Tibial artery (tissue), 4 donors: ENCODE data around the gene NOS1.

Source experiments
- DNase-seq, 2 donors: peaks; one replicate each; pipeline ENCODE4 v3.0.0-alpha.2; 2019
- H3K27ac ChIP-seq, 2 donors: fragments of 200-600 bp; sonication (generic) in 1 of 2; 1 replicate in 1 of 2; 2 replicates in 1 of 2; pipeline ENCODE4 v1.5.1; 2018 to 2019; ENCODE audit warnings: mild to moderate bottlenecking in 1 of 2
- H3K27me3 ChIP-seq, 2 donors: fragments of 200-600 bp; sonication (generic) in 1 of 2; one replicate each; pipeline versions ENCODE4 v1.5.1 to v1.6.0; 2016 to 2019
- H3K36me3 ChIP-seq, 3 donors: fragments of 200-600 bp; sonication (generic) in 2 of 3; one replicate each; pipeline ENCODE4 v1.5.1; 2016 to 2019; ENCODE audit warnings: mild to moderate bottlenecking in 2 of 3
- H3K4me1 ChIP-seq, 4 donors: fragments of 200-600 bp; sonication (generic) in 2 of 4; 1 replicate in 3 of 4; 2 replicates in 1 of 4; pipeline ENCODE4 v1.5.1; 2016 to 2019
- H3K4me3 ChIP-seq, 2 donors: fragments of 200-600 bp; sonication (generic) in 1 of 2; 1 replicate in 1 of 2; 2 replicates in 1 of 2; pipeline ENCODE4 v1.5.1; 2018 to 2019; ENCODE audit warnings: mild to moderate bottlenecking in 2 of 2
- H3K9me3 ChIP-seq, 3 donors: fragments of 200-600 bp; sonication (generic) in 1 of 3; one replicate each; pipeline ENCODE4 v1.5.1; 2016 to 2019
- CTCF ChIP-seq, 2 experiments: fragments of 200-600 bp in 1 of 2; fragments of 450-650 bp in 1 of 2; IDR thresholded peaks; one replicate each; pipeline ENCODE4 v1.5.1; 2017 to 2019; ENCODE audit warnings: antibody characterized with exemption in 2 of 2, mild to moderate bottlenecking in 1 of 2, moderate library complexity in 1 of 2
- intact Hi-C: fragments of 100-400 bp; cut with DNase I; formaldehyde crosslinking; loops from one replicate; pipeline ENCODE4 v1.15.0; 2023; ENCODE audit warnings: low total_unique reads

Gene NOS1

GRCh38 chr12:117158911-117159553 lies 202.4 kb downstream of the NOS1 start:
- no peak overlapping the region for H3K27ac ChIP-seq
- no peak for TF ChIP-seq CTCF (IDR thresholded peaks at IDR 0.05)
- H3K9me3 ChIP-seq: no peaks in the 10 kb centered on the region
- no peak overlapping the region for H3K4me3 ChIP-seq
- intact Hi-C loops: no loop called here
- DNase-seq: no peak
- peaks cover 81 to 100% (median 99%) of the 10 kb centered on the region in 3 donors for H3K36me3 ChIP-seq
- no peaks in the 10 kb centered on the region for H3K4me1 ChIP-seq
- H3K27me3 ChIP-seq: no peaks in the 10 kb centered on the region
